GM23338 (cell line): ENCODE measurements around the gene IRF6.

ENCODE experiments used
- CREB1 ChIP-seq: fragments of 250-450 bp; sonication (Bioruptor Pico); IDR thresholded peaks from 2 replicates; pipeline ENCODE4 v1.5.0; 2020; ENCODE audit warnings: low read depth, mild to moderate bottlenecking, moderate library complexity
- ETS1 ChIP-seq: IDR thresholded peaks from 2 replicates; pipeline ENCODE4 v1.6.1; 2016; ENCODE audit warnings: antibody characterized with exemption
- EZH2 ChIP-seq: fragments of 200-600 bp; sonication (generic); IDR thresholded peaks from one replicate; pipeline ENCODE4 v1.8.0; 2017; ENCODE audit warnings: antibody characterized with exemption, mild to moderate bottlenecking, low read depth; ENCODE audit not compliant: unreplicated experiment
- EZH2phosphoT487 ChIP-seq: fragments of 200-600 bp; sonication (generic); IDR thresholded peaks from one replicate; pipeline ENCODE4 v1.8.1; 2018; ENCODE audit warnings: antibody characterized with exemption; ENCODE audit not compliant: unreplicated experiment
- JUNB ChIP-seq: IDR thresholded peaks from one replicate; pipeline ENCODE4 v1.6.1; 2016; ENCODE audit warnings: antibody characterized with exemption; ENCODE audit not compliant: unreplicated experiment
- NANOG ChIP-seq: IDR thresholded peaks from 2 replicates; pipeline ENCODE4 v1.6.1; 2016; ENCODE audit warnings: antibody characterized with exemption, borderline replicate concordance
- POLR2AphosphoS5 ChIP-seq: IDR thresholded peaks from 2 replicates; pipeline ENCODE4 v1.6.1; 2016; ENCODE audit warnings: antibody characterized with exemption, low read depth
- REST ChIP-seq: IDR thresholded peaks from one replicate; pipeline ENCODE4 v1.6.1; 2018; ENCODE audit warnings: antibody characterized with exemption; ENCODE audit not compliant: unreplicated experiment
- STAT1 ChIP-seq: IDR thresholded peaks from one replicate; pipeline ENCODE4 v1.6.1; 2016; ENCODE audit warnings: antibody characterized with exemption; ENCODE audit not compliant: unreplicated experiment
- TF ChIP-seq, protein P1 (sequence below), 2 experiments: fragments of 200-600 bp in 1 of 2; sonication (generic) in 1 of 2; conservative IDR thresholded peaks; 2 replicates each; pipeline versions ENCODE4 v1.5.1 to v1.6.1; 2016 to 2017; ENCODE audit warnings: antibody characterized with exemption in 2 of 2, low read depth in 2 of 2, mild to moderate bottlenecking in 2 of 2, moderate library complexity in 1 of 2

DNA sequence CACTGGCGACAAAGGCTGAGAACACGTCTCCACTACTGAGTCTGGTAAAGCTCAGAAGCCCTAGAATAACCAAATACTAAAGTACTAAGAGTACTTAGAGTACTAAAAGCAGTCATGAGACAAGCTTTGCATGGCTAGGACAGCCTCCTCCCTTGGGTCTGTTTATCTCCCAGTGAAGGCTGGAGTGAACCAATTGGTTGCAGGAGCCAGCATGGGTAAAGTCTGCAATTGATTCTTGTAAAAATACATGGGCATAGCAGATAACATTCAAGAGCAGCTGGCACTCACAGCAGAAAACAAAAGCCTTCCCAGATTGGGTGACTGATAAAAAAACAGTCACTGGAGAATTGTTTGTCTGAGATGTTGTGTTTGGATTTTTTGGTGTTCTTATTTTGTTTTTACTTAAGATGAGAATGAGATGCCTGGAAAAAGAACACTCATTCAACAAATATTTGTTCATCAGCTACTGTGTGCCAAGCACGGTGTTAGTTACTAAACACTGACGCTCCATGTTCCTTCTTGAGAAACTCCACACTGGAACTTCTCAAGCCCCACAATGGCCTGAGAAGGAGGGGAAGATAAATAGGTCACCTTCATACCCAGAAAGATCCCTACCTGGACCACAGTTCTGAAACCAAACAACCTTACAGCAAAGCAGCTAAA is 3.7 kb downstream of the IRF6 start:
- TF ChIP-seq JUNB (no peak), EZH2 (no peak), EZH2phosphoT487 (no peak), POLR2AphosphoS5 (no peak), ETS1 (no peak), CREB1 (CRISPR knock-in tag) (no peak), STAT1 (no peak), REST (no peak), NANOG (no peak)
- TF ChIP-seq, protein P1, sequence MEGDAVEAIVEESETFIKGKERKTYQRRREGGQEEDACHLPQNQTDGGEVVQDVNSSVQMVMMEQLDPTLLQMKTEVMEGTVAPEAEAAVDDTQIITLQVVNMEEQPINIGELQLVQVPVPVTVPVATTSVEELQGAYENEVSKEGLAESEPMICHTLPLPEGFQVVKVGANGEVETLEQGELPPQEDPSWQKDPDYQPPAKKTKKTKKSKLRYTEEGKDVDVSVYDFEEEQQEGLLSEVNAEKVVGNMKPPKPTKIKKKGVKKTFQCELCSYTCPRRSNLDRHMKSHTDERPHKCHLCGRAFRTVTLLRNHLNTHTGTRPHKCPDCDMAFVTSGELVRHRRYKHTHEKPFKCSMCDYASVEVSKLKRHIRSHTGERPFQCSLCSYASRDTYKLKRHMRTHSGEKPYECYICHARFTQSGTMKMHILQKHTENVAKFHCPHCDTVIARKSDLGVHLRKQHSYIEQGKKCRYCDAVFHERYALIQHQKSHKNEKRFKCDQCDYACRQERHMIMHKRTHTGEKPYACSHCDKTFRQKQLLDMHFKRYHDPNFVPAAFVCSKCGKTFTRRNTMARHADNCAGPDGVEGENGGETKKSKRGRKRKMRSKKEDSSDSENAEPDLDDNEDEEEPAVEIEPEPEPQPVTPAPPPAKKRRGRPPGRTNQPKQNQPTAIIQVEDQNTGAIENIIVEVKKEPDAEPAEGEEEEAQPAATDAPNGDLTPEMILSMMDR (conservative IDR thresholded peaks at IDR 0.05; ENCODE audit: low read depth in 2 of 2), result no peak
